HG02840 (cell line): ENCODE measurements around the gene ATE1.
"Not testable (repeated sequence)": the region's sequence is repeated elsewhere in the genome, so short reads cannot be mapped to it uniquely, and the experiment has no call there.

ENCODE experiments used
- ATAC-seq: cut with Tn5 transposase; IDR thresholded peaks from one replicate; pipeline ENCODE4 v1.9.1; 2021; ENCODE audit warnings: mild to moderate bottlenecking, moderate library complexity, moderate number of reproducible peaks; ENCODE audit not compliant: unreplicated experiment, low FRiP score

The ATE1 gene

GRCh38 chr10:121835376-121835775 lies 92.5 kb downstream of the ATE1 start:
- no peak for ATAC-seq

- ATAC-seq, result no peak
These were observed 93.1 kb downstream of the ATE1 start for GRCh38 chr10:121834757-121835156.

- no peak for ATAC-seq
These were observed 94.4 kb downstream of the ATE1 start for GRCh38 chr10:121833387-121833786.

GRCh38 chr10:121832647-121833046 lies 95.2 kb downstream of the ATE1 start:
- no peak for ATAC-seq

DNA sequence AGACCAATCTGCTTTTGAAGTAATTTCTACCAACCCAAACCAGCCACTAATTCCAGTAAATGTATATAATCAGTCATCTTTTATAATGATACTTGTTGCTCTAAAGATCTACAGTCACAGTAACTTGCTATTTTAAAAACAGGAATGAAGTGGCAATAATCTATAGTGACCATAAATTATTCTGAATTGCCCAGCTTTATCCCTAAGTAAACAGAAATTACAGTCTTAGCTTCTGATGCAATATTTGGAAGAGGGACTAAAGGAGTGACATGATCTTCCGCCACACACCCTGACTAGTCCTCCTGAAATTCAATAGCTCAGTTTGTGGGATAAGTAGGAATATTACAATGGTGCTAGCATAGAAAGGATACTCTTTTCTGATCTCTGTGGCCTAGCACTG lies 96.1 kb downstream of the ATE1 start:
- ATAC-seq, result no peak

DNA sequence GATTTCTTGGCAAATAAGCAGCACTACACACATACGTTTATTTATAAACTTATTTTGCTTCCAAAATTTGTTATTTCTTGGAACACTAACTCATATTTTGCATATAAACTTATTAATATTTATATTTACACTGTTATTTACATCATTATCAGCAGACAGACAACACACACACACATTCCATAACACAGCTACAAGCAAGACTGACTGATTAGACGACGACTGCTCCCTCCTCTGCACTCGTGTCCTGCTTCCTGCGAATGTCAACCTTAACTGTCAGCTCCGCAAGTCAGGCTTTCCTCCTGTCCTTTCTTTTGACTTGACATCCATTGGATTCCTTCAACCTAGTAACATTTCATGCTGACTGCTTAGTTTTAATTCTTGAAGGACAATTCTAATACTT lies 96.6 kb downstream of the ATE1 start:
- no peak for ATAC-seq

DNA sequence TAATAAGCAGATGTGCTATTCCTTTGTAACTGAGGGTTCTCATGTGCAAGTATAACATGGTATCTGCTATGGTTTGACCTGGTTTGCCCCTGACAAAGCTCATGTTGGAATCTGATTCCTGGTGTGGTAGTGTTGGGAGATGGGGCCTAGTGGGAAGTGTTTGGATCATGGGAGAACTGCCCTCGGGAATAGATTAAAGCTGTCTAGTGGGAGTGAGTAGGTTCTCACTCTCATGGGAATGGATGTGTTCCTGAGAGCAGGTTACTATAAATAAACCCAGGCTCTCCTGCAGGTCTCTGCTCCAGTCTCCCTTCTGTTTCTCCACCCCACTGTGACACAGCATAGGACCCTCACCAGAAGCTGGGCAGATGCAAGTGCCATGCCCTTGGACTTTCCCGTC lies 97.7 kb downstream of the ATE1 start:
- ATAC-seq, result no peak

GRCh38 chr10:121828045-121828444 lies 99.8 kb downstream of the ATE1 start:
- ATAC-seq, result no peak

DNA sequence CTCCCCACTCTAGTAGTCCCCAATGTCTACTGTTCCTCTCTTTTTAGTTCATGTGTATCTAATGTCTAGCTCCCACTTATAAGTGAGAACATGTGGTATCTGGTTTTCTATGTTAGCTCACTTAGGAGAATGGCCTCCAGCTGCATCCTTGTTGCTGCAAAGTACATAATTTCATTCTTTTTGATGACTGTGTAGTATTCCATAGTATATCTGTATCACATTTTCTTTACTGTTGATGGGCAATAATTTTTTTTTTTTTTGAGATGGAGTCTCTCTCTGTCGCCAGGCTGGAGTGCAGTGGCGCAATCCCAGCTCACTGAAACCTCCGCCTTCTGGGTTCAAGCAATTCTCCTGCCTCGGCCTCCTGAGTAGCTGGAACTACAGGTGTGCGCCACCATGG lies 101.1 kb downstream of the ATE1 start:
- not testable (repeated sequence) for ATAC-seq

DNA sequence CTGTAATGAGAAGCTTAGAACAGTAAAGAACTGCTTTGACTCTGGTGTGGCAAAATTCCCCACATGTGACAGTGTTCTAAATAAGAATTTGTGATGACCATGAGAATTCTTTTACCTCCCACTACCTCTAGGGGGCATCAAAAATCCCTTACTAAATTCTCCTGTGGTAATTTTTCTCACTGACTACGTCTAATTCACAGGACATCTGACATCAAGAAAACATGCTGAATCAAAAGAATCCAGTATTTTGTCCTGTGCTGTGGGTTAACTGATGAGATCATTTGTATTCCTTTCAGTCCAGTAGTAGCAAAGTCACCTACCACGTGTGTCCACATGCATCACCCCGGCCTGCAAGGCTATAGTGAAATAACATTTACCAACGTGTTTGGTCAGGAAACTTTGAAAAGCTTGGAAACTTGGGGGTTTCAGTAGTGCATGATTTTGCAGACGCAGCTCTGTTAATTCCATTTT lies 103.8 kb downstream of the ATE1 start:
- no peak for ATAC-seq

- no peak for ATAC-seq
These were observed 105.1 kb downstream of the ATE1 start for GRCh38 chr10:121822724-121823123.

DNA sequence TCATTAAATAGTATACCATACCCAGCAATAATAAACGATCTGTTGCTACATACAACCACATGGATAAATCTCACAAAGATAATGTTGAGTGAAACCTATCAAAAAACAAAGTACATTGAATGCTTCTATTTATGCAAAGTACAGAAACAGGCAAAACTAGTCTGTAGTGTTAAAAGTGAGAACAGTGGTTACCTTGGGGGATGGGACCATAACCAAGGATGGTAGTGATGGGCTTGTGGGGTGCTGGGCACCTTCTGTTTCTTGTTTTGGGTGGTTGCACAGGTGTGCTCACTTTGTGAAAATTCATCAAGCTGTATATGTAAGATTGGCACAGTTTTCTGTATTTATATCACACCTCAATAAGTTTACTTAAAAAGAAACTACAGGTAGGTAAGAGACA lies 105.7 kb downstream of the ATE1 start:
- ATAC-seq, result no peak

DNA sequence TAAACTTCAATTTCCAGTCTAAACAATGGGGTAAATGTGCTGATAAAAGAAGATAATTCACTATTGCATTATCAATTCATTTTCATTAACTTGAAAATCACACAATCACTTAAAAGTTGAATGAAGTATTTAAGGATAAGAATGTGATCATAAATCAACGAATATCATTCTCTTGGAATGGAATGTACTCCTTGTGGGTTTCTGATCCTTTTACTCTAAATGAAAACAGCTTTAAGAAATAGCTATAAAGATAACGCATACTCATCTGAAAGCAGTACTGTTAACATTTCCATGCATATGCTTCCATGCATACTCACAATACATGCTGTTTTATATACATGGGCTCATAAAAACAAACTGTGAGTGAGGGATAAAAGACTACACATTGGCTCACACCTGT lies 108.8 kb downstream of the ATE1 start:
- no peak for ATAC-seq

GRCh38 chr10:121818599-121818998 lies 109.2 kb downstream of the ATE1 start:
- ATAC-seq, result no peak

GRCh38 chr10:121816197-121816596 lies 111.6 kb downstream of the ATE1 start:
- no peak for ATAC-seq

DNA sequence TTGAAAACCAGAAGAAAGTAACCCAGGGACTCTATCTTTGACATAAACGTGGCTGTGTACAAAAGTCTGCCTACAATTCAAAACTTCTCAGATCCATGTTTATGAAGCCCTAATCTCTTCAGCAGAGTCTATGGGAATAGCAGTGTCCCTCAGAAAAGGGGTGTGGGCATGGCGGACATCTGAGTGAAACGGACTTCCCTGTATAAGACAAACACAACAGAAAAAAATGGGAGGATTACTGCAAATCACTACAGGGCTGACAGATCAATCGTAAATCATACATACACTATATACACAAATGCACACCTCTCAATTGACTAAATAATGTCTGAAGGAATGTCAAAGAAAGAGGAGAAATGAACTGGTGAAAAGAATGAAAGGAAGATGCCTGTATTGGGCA lies 114.0 kb downstream of the ATE1 start:
- no peak for ATAC-seq

GRCh38 chr10:121813211-121813815 lies 114.5 kb downstream of the ATE1 start:
- ATAC-seq, result no peak

GRCh38 chr10:121812031-121812430 lies 115.8 kb downstream of the ATE1 start:
- no peak for ATAC-seq

DNA sequence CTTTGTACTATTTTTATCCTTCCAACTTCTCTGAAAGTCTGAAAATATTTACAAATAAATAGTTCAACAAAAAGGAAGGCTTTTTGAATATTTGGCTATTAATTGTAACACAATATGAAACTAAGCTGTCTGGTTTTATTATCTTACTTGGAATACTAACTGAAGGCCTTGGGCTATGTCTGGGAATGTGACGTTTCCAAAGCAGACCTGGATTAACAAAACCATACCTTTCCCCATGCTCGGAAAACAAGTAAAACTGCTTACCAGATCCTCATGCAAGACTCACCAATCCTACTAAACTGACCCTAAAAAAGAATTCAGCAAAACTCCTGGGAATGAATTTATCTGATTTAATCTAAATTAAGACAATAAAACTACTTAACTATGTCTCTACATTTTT lies 116.4 kb downstream of the ATE1 start:
- ATAC-seq, result no peak

GRCh38 chr10:121808835-121809234 lies 119.0 kb downstream of the ATE1 start:
- ATAC-seq, result no peak

DNA sequence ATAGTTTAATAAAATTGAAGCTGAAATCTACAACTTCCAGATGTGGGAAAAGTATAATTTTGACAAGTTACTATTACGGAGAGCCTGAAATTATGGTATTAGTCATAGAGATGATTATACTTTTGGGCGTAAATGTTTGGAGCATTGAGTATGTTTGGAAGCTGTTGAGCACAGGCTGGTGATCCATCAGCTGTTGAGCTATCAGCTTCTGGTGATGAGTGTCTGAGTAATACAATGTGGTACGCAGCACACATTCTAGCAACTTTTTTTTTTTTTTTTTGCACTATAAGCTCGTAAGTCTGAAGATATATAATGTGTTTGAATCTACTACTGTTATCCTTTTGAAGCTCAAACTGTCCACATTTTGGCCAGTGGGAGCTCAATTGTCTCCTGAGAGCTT lies 123.4 kb downstream of the ATE1 start:
- no peak for ATAC-seq

DNA sequence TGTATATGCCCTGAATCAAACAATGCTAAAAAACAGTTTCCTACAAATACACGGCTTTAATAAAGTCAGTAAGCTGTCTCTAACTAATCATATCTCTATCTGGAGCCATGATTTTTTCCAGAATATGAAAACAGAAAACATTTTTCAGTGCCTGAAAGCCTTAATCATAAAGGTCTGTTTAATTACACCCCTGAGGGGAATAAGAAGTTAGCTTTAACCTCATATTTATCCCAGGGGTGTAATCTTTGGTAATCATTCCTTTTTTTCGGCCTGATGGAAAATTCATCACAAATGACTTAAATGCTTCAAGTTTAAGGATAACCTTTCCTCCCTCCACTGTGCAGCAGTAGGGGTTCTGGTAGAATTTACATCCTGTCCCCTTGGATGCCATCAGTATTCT lies 124.2 kb downstream of the ATE1 start:
- ATAC-seq, result no peak

GRCh38 chr10:121800831-121801230 lies 127.0 kb downstream of the ATE1 start:
- ATAC-seq, result no peak
